Ascending aorta (tissue), 2 donors: ENCODE results near the gene ZNF496. TPM values are rescaled to one million over a fixed set of nuclear protein-coding genes. Genes with fewer than 3 reads are reported as not detected.

Experiments
- DNase-seq, 2 donors: peaks; one replicate each; pipeline ENCODE4 v3.0.0-alpha.2; 2019; ENCODE audit warnings: low spot score in 2 of 2
- H3K27ac ChIP-seq, 2 donors: fragments of 200-600 bp; sonication (generic); one replicate each; pipeline ENCODE4 v1.5.1; 2016 to 2017; ENCODE audit warnings: mild to moderate bottlenecking in 1 of 2
- H3K27me3 ChIP-seq: fragments of 200-600 bp; sonication (generic); one replicate; pipeline ENCODE4 v1.5.1; 2017
- H3K36me3 ChIP-seq, 2 donors: fragments of 200-600 bp; sonication (generic); one replicate each; pipeline ENCODE4 v1.5.1; 2016
- H3K4me1 ChIP-seq, 2 donors: fragments of 200-600 bp; sonication (generic); one replicate each; pipeline ENCODE4 v1.5.1; 2016 to 2017; ENCODE audit warnings: mild to moderate bottlenecking in 1 of 2
- H3K4me3 ChIP-seq, 2 donors: fragments of 200-600 bp; sonication (generic); one replicate each; pipeline ENCODE4 v1.5.1; 2016 to 2017; ENCODE audit warnings: mild to moderate bottlenecking in 1 of 2
- H3K9me3 ChIP-seq, 2 donors: fragments of 200-600 bp; sonication (generic); one replicate each; pipeline ENCODE4 v1.5.1; 2016
- intact Hi-C: fragments of 100-400 bp; cut with DNase I; formaldehyde crosslinking; loops from one replicate; pipeline ENCODE4 v1.15.1; 2023
- total RNA-seq: library from RNA; depleted of rRNA; stranded (reverse); fragments of >200 nt; gene quantifications from one replicate; pipeline ENCODE4 v1.1.0, GENCODE V29; 2016
- TF ChIP-seq, protein P1 (sequence below), 3 experiments: fragments of 200-600 bp in 2 of 3; fragments of 450-650 bp in 1 of 3; sonication (generic) in 2 of 3; IDR thresholded peaks; one replicate each; pipeline ENCODE4 v1.5.1; 2016 to 2019; ENCODE audit warnings: antibody characterized with exemption in 3 of 3, mild to moderate bottlenecking in 1 of 3, moderate library complexity in 1 of 3

Gene ZNF496
- total RNA-seq, 1 donor from 2014 or later, result 38.5 TPM

DNA sequence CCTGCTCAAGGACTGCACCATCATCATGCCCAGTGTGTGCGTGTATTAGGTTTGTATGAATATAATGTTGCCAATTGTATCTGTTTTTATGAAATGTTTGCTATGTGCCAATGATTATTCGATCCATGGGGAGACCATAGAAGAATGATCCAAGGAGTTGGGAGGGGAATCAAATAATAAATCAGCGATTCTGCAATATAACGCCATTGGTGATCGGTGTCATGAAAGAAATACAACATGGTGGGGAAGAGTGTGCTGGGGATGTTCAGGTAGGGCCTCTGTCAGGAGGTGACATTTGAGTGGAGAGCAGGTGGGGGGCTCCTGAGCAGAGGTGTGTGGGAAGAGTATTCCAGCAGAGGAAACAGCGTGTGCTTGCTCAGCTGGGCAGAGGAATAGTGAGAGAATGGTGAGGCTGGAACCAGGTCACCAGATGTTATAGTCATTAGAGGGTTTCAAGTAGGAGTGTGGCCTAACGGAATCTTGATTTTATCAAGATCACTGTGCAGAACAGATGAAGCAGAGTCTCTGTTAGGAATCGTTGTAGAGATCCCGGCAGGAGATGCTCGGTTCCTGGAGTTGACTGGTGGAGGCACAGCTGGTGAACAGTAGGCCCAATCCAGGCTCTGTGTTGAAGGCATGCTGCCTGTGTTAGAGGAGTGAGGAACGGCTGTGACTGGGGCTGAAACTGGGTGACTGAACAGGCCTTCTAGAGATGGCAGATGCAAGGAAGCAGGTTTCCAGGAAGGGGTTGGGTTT, 2.9 kb upstream of the ZNF496 start:
- no peak overlapping the region for H3K27ac ChIP-seq
- no peak for DNase-seq
- no peaks in the 10 kb centered on the region for H3K9me3 ChIP-seq
- TF ChIP-seq, protein P1, sequence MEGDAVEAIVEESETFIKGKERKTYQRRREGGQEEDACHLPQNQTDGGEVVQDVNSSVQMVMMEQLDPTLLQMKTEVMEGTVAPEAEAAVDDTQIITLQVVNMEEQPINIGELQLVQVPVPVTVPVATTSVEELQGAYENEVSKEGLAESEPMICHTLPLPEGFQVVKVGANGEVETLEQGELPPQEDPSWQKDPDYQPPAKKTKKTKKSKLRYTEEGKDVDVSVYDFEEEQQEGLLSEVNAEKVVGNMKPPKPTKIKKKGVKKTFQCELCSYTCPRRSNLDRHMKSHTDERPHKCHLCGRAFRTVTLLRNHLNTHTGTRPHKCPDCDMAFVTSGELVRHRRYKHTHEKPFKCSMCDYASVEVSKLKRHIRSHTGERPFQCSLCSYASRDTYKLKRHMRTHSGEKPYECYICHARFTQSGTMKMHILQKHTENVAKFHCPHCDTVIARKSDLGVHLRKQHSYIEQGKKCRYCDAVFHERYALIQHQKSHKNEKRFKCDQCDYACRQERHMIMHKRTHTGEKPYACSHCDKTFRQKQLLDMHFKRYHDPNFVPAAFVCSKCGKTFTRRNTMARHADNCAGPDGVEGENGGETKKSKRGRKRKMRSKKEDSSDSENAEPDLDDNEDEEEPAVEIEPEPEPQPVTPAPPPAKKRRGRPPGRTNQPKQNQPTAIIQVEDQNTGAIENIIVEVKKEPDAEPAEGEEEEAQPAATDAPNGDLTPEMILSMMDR (IDR thresholded peaks at IDR 0.05), result no peak
- H3K36me3 ChIP-seq, result peaks cover 0 to under 1% of the 10 kb centered on the region in 2 donors
- intact Hi-C loops, result loop anchor here (5.0 kb wide), 2 partner anchors 222 to 767 kb away; partner anchors contain the start of genes CNST and TFB2M
- H3K4me3 ChIP-seq, result no peak overlapping the region
- H3K4me1 ChIP-seq, result peaks cover 7% of the 10 kb centered on the region in 2 donors
- no peaks in the 10 kb centered on the region for H3K27me3 ChIP-seq

GRCh38 chr1:247332623-247333361, 1.1 kb upstream of the ZNF496 start:
- Histone ChIP-seq H3K36me3 (peaks cover 12 to 17% of the 10 kb centered on the region in 2 donors), H3K27ac (peak overlapping the region; percentile 92 to 98), H3K4me1 (peaks cover 7% of the 10 kb centered on the region in 2 donors), H3K4me3 (peak overlapping the region; percentile 91 to 100), H3K27me3 (no peaks in the 10 kb centered on the region), H3K9me3 (no peaks in the 10 kb centered on the region)
- TF ChIP-seq, protein P1 (IDR thresholded peaks at IDR 0.05), result no peak
- peak in 1 of 2 donors; percentile 71 for DNase-seq
- intact Hi-C loops, result loop anchor here (5.0 kb wide), 2 partner anchors 220 to 765 kb away; partner anchors contain the start of genes CNST and TFB2M

DNA sequence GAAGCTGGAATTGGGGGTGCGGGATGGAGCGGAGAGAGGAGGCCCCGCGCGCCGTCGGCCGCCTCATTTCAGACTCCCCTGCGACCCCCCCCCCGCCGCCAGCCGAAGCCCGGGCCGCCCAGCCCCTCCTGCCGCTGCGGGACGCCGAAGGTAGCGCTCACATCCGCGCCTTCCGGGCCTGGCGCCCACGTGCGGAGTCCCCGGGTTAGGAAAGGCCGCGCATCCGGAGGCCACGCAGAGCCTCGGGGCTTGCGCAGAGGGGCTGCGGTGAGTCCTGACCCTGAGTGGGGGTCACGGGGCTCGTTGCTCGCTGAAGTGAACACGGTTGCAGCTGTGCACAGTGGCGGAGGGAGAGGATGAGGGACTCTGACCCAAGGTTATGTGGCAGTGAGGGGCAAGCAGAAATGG, 552 bp upstream of the ZNF496 start:
- H3K36me3 ChIP-seq, result peaks cover 17 to 18% of the 10 kb centered on the region in 2 donors
- H3K27me3 ChIP-seq, result no peaks in the 10 kb centered on the region
- peak overlapping the region; percentile 91 to 100 for H3K4me3 ChIP-seq
- peaks cover 7% of the 10 kb centered on the region in 2 donors for H3K4me1 ChIP-seq
- TF ChIP-seq, protein P1 (IDR thresholded peaks at IDR 0.05), result no peak
- intact Hi-C loops, result loop anchor here (5.0 kb wide), 2 partner anchors 220 to 765 kb away; partner anchors contain the start of genes CNST and TFB2M
- peak in 1 of 2 donors; percentile 79 for DNase-seq
- H3K27ac ChIP-seq, result peak overlapping the region; percentile 92 to 98
- no peaks in the 10 kb centered on the region for H3K9me3 ChIP-seq

DNA sequence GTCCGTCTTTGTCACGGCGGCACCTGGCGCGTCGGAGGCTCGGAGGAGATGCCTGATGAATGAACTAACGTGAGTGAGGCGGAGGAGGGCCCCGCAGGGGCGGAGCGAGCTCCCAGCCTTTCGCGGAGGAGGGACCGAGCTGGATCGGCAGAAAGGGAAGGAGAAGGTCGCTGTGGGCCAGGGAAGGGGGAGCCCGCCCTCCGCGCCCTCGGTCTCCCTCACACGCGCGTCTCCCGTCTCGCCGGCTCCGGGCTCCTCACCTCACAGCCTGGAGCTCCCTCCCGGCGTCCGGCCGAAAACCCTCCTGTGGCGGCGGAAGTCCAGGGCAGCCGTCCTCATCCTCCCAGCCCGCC, 519 bp downstream of the ZNF496 start:
- Histone ChIP-seq H3K36me3 (peaks cover 17 to 24% of the 10 kb centered on the region in 2 donors), H3K27ac (peak overlapping the region; percentile 92 to 98)
- peak in 1 of 2 donors; percentile 86 for DNase-seq

GRCh38 chr1:247330548-247331171, 1.0 kb downstream of the ZNF496 start:
- Histone ChIP-seq H3K36me3 (peaks cover 17 to 24% of the 10 kb centered on the region in 2 donors), H3K4me3 (peak overlapping the region; percentile 91 to 100), H3K27me3 (no peaks in the 10 kb centered on the region), H3K4me1 (peaks cover 7% of the 10 kb centered on the region in 2 donors), H3K9me3 (no peaks in the 10 kb centered on the region), H3K27ac (peak overlapping the region; percentile 92 to 98)
- intact Hi-C loops, result loop anchor here (1.0 to 5.0 kb wide), 5 partner anchors 120 to 763 kb away; partner anchors contain the start of genes AHCTF1, CNST, TFB2M and ZNF670
- TF ChIP-seq, protein P1 (IDR thresholded peaks at IDR 0.05), result no peak
- DNase-seq, result no peak

More for the DNA sequence above, 519 bp downstream of the ZNF496 start:
- Histone ChIP-seq H3K9me3 (no peaks in the 10 kb centered on the region), H3K4me3 (peak overlapping the region; percentile 91 to 100), H3K27me3 (no peaks in the 10 kb centered on the region), H3K4me1 (peaks cover 7% of the 10 kb centered on the region in 2 donors)
- TF ChIP-seq, protein P1 (IDR thresholded peaks at IDR 0.05), result no peak
- intact Hi-C loops, result loop anchor here (1.0 to 5.0 kb wide), 5 partner anchors 120 to 764 kb away; partner anchors contain the start of genes AHCTF1, CNST, TFB2M and ZNF670
